K562 (cell line): ENCODE results near the gene TINAGL1. TPM values are rescaled to one million over a fixed set of nuclear protein-coding genes. Genes with fewer than 3 reads are reported as not detected.

ENCODE experiments used
- ARID4B ChIP-seq: sonication (generic); formaldehyde crosslinking; IDR thresholded peaks from 2 replicates; pipeline ENCODE4 v1.8.0; 2022; ENCODE audit warnings: mild to moderate bottlenecking, missing genetic modification reagents
- ATF7 ChIP-seq: fragments of 450-650 bp; IDR thresholded peaks from 2 replicates; pipeline ENCODE4 v1.7.1; 2014; ENCODE audit warnings: mild to moderate bottlenecking, moderate library complexity
- DIDO1 ChIP-seq: fragments of 450-650 bp; IDR thresholded peaks from 2 replicates; pipeline ENCODE4 v1.6.1; 2016; ENCODE audit warnings: low read depth, missing biosample characterization, missing genetic modification characterization
- DNMT1 ChIP-seq: fragments of 450-650 bp; IDR thresholded peaks from 2 replicates; pipeline ENCODE4 v1.6.1; 2016; ENCODE audit warnings: antibody characterized with exemption, mild to moderate bottlenecking
- DPF2 ChIP-seq: fragments of 450-650 bp; IDR thresholded peaks from 2 replicates; pipeline ENCODE4 v1.6.1; 2016
- HNRNPL ChIP-seq: fragments of 200-400 bp; formaldehyde crosslinking; IDR thresholded peaks from 2 replicates; pipeline ENCODE4 v1.6.1; 2017; ENCODE audit warnings: low read depth, mild to moderate bottlenecking, low read length
- LCOR ChIP-seq: sonication (generic); formaldehyde crosslinking; IDR thresholded peaks from 2 replicates; pipeline ENCODE4 v1.8.0; 2022; ENCODE audit warnings: mild to moderate bottlenecking, missing genetic modification reagents
- NFIX ChIP-seq: fragments of 250-450 bp; sonication (Bioruptor Pico); IDR thresholded peaks from 2 replicates; pipeline ENCODE4 v1.4.0; 2020; ENCODE audit warnings: low read depth, mild to moderate bottlenecking, moderate library complexity
- NRF1 ChIP-seq, 2 experiments: fragments of 450-650 bp; IDR thresholded peaks in 1 of 2; conservative IDR thresholded peaks in 1 of 2; 2 replicates each; pipeline ENCODE4 v1.6.1; 2014; ENCODE audit warnings: mild to moderate bottlenecking in 2 of 2
- RCOR1 ChIP-seq, 2 experiments: IDR thresholded peaks; 2 replicates each; pipeline ENCODE4 v1.6.1; 2012; ENCODE audit warnings: low read depth in 2 of 2, low read length in 2 of 2, borderline replicate concordance in 1 of 2, improper control_type of control experiment in 1 of 2
- TAF7 ChIP-seq: fragments of 450-650 bp; IDR thresholded peaks from 2 replicates; pipeline ENCODE4 v1.6.1; 2016; ENCODE audit warnings: missing genetic modification characterization, missing compliant biosample characterization
- TAF9B ChIP-seq: fragments of 450-650 bp; IDR thresholded peaks from 2 replicates; pipeline ENCODE4 v1.6.1; 2018; ENCODE audit warnings: mild to moderate bottlenecking; ENCODE audit not compliant: partially characterized antibody
- ZNF197 ChIP-seq: fragments of 200-800 bp; sonication (Bioruptor generic); IDR thresholded peaks from 2 replicates; pipeline ENCODE4 v1.6.1; 2016; ENCODE audit warnings: low read depth, missing genetic modification characterization, missing compliant biosample characterization
- ZNF232 ChIP-seq: sonication (generic); formaldehyde crosslinking; IDR thresholded peaks from 2 replicates; pipeline ENCODE4 v1.8.0; 2022; ENCODE audit warnings: mild to moderate bottlenecking, missing genetic modification reagents
- ZNF239 ChIP-seq: fragments of 250-450 bp; sonication (Bioruptor Pico); IDR thresholded peaks from 2 replicates; pipeline ENCODE4 v1.4.0; 2020; ENCODE audit warnings: mild to moderate bottlenecking
- ZNF518B ChIP-seq: fragments of 250-450 bp; sonication (Bioruptor Pico); IDR thresholded peaks from 2 replicates; pipeline ENCODE4 v1.5.0; 2021; ENCODE audit warnings: mild to moderate bottlenecking, moderate library complexity
- ZNF695 ChIP-seq: fragments of 450-650 bp; formaldehyde crosslinking; IDR thresholded peaks from 2 replicates; pipeline ENCODE4 v1.4.0; 2020; ENCODE audit warnings: mild to moderate bottlenecking, moderate library complexity
- polyA plus RNA-seq, 8 experiments: library from polyadenylated mRNA; depleted of rRNA in 4 of 8; stranded (reverse) in 5 of 8; unstranded in 3 of 8; fragments of >200 nt; fragmentation: Nextera tagmentation in 2 of 8; fragmentation: Illumina TruSeq in 1 of 8; extraction: Ambion mirVana in 2 of 8; extraction: Trizol in 1 of 8; gene quantifications; 2 replicates each; pipeline versions ENCODE4 v1.2.1 to v1.2.3, GENCODE V29; 2011 to 2014; ENCODE audit warnings: inconsistent platforms in 1 of 8, missing spikeins in 1 of 8
- total RNA-seq, 7 experiments: library from RNA; depleted of rRNA in 6 of 7; stranded (reverse); fragments of >200 nt in 6 of 7; fragmentation: Illumina TruSeq in 2 of 7; extraction: Trizol in 2 of 7; gene quantifications; 2 replicates each; pipeline versions ENCODE4 v1.2.1 to v1.2.3, GENCODE V29; 2011 to 2021; ENCODE audit warnings: low replicate concordance in 1 of 7
- TF ChIP-seq, protein P1 (sequence below): IDR thresholded peaks from 2 replicates; pipeline ENCODE4 v1.6.1; 2011; ENCODE audit not compliant: insufficient read length; ENCODE audit errors: extremely low read depth
- TF ChIP-seq, protein P2 (sequence below): fragments of 450-650 bp; IDR thresholded peaks from 2 replicates; pipeline ENCODE4 v1.6.1; 2017; ENCODE audit warnings: mild to moderate bottlenecking, moderate library complexity

Gene TINAGL1
- total and polyA plus RNA-seq, 9 of the 15 experiments (the other 6 are each of a cell fraction or from before 2014, with no cell fraction given), result 0.04 to 1.2 (median 0.07) TPM; not detected in 4

- TF ChIP-seq ARID4B (no peak), DIDO1 (tag) (no peak), ZNF197 (CRISPR knock-in tag) (no peak), ZNF232 (CRISPR knock-in tag) (no peak), TAF9B (no peak), NFIX (CRISPR knock-in tag) (no peak), HNRNPL (no peak), TAF7 (tag) (no peak), RCOR1 (IDR thresholded peaks at IDR 0.05; ENCODE audit: borderline replicate concordance in 1 of 2, low read depth in 2 of 2, low read length in 2 of 2) (peak; percentile 45 to 83; a peak in 3 of 4 replicates), LCOR (CRISPR knock-in tag) (no peak), DNMT1 (no peak), ZNF239 (no peak), DPF2 (no peak), ZNF695 (CRISPR knock-in tag) (no peak), ZNF518B (no peak), NRF1 (conservative IDR thresholded peaks at IDR 0.05 in 1 of 2, IDR thresholded peaks at IDR 0.05 in 1 of 2) (no peak), ATF7 (no peak)
- TF ChIP-seq, protein P1, sequence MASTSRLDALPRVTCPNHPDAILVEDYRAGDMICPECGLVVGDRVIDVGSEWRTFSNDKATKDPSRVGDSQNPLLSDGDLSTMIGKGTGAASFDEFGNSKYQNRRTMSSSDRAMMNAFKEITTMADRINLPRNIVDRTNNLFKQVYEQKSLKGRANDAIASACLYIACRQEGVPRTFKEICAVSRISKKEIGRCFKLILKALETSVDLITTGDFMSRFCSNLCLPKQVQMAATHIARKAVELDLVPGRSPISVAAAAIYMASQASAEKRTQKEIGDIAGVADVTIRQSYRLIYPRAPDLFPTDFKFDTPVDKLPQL, result no peak
- TF ChIP-seq, protein P2, sequence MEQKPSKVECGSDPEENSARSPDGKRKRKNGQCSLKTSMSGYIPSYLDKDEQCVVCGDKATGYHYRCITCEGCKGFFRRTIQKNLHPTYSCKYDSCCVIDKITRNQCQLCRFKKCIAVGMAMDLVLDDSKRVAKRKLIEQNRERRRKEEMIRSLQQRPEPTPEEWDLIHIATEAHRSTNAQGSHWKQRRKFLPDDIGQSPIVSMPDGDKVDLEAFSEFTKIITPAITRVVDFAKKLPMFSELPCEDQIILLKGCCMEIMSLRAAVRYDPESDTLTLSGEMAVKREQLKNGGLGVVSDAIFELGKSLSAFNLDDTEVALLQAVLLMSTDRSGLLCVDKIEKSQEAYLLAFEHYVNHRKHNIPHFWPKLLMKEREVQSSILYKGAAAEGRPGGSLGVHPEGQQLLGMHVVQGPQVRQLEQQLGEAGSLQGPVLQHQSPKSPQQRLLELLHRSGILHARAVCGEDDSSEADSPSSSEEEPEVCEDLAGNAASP, result no peak
Measured at GRCh38 chr1:31593770-31594632, 17.7 kb downstream of the TINAGL1 start (continued).
